Eye (tissue), 1 donor: ENCODE results near the gene MTF1.
"Not testable (repeated sequence)": the region's sequence is repeated elsewhere in the genome, so short reads cannot be mapped to it uniquely, and the experiment has no call there.

ENCODE experiments used
- DNase-seq: peaks from one replicate; pipeline ENCODE4 v3.0.0-alpha.2; 2015

Gene MTF1

DNA sequence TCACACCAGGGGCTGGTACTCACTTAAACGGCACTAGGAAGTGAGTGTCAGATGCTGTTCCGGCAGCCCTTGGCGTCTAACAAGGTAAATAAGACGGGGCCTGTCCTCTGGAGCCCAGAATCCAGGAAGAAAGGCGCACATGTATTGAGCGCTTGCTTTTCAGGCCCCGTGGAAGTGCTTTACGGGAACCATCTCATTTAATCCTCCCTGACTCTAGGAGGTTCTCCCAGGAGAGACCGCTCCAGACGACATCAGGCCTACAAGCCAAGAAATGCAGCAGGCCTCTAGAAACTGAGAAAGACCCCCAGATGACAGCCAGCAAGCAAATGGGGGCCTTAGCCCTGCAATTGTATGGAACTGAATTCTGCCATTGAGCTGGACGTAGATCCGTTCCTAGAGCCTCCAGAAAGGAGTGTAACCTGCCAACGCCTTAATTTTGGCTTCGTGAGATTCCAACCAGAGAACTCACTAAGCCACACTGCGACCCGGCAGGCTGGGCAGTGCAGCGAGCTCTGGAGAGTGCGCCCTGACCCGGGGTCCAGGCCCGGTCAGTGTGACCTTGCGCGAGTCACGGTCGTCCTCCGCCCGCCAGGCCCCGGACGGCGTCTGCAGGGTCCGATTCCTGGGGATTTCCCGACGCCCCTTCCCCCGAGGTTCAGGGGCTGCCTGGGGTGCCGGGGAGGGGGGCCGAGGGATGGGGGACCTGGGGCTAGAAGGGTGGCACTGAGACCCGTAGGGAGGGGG lies 66.3 kb downstream of the MTF1 start:
- peak; percentile 5 for DNase-seq

GRCh38 chr1:37782491-37782890 lies 76.9 kb downstream of the MTF1 start:
- no peak for DNase-seq

DNA sequence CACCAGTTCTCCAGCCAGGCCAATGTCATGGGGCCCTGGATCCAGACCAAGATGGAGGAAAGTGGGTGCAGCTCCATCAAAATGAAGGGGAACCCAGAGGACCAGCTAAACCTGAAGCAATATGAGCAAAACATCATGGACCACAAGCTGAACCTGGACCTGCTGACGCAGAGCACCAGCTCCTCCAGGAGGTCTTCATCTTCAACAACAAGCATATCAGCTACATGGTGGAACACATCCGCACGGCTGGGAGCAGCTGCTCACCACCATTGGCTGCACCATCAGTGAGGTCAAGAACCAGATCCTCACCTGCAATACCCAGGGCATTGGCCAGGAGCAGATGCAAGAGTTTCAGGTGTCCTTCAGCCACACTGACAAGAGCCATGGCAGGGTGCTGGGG lies 80.7 kb downstream of the MTF1 start:
- no peak for DNase-seq

- DNase-seq = no peak
Observed at GRCh38 chr1:37776946-37777516, 82.4 kb downstream of the MTF1 start.

GRCh38 chr1:37771440-37771839 lies 88.0 kb downstream of the MTF1 start:
- not testable (repeated sequence) for DNase-seq

DNA sequence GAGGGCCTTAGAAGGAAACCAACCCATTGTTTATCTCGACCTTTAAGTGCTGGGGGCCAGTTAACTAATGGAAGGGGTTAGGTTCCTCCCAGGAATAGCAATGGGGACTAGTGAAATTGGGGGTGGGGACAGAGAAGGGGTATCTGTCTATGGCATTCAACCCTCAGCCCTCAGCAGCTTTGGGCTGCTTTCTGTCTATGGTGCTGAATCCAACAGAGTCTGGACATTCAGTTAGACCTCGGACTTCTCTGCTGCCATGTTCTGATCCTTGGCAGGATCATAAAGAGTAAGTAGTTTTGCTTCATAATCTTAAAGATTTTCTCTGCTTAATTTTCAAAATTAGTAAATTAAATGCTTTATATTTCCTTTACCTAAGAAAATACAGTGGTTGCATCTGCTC lies 91.9 kb downstream of the MTF1 start:
- no peak for DNase-seq

DNA sequence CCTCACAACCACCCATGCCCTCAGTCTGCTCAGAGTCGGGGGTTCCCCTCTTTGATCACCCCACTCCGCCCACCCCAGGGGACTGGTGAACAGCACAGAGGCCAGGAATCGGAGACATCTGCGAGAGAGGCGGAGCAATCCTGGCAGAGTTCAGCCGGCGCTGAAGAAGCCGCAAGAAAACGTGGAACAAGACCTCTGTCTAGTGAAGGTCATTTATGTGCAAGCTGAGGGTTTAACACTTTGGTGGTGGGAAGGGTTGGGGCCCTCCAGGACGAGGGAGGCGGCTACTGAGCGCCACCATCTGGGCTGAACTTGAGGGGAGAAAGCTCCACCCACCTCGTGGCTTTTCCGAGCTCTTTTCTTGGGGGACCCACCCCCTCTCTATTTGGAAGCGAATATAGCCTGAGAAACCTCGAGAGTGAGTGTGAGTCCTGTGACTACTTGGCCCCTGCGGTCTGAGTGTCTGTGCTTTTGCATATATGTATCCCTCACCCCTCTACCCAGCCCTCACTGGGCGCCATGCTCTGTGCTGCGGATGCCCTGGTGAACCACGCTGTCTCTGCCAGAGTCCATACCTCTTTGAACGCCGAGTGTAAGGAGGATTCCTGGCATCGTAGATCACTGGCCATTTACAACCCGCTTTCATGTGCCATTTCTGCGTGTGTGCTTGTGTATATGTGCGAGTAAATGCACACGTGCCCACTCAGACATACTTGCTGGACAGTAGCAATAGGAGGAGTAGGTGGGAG lies 93.3 kb downstream of the MTF1 start:
- peak; percentile 30 for DNase-seq

DNA sequence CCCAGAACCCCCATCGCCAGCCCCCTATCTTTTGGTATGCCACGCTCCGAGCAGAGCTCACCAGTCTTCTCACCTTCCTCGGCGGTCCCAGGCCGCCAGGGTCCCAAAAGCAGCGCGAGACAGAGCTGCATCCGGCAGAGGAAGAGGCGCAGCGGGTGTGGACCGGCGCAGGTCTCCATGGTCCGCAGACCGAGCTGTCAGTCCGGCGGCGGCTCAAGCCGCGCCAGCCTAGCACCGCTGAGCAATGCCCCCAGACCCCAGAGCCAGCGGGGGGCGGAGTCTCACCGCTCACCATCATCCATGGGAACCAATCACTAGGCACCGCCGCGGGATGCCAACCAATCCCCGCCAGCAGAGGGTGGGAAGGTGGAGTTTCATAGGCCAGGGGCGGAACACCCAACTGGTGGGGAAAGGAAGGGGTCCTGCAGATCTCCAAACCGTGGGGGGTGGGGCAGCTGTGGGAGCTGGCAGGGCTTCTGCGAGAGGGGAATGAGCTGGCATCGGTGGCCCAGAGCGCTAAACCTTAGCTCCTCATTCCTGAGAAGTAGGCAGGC lies 94.4 kb downstream of the MTF1 start, which contains the start of gene EPHA10:
TSS of gene EPHA10 (minus strand) at position 233 of the 554 bp plus-strand sequence. CDS start at position 179, 54 bp downstream.
- DNase-seq = peak; percentile 87

DNA sequence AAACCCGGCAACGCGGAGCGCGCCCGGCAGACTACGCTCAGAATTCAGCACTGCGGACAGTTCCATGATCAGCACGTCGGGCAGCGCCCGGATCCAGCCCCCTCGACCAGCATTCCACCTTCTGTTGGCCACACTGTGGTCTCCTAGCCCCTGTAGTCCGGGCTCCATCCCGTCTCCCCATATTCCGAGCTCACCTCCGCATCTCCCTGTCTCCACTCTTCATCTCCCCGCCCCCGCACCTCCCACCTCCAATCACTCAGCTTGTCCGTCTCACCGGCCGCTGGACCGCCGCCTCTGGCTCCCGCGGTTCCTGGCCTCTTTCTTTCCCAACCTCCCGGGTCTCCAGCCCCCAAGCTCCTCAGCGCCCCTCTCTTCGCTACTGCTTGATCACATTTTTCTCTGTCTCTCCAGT lies 95.0 kb downstream of the MTF1 start:
- DNase-seq = peak; percentile 89

- DNase-seq = peak; percentile 6
Observed at GRCh38 chr1:37763791-37764413, 95.5 kb downstream of the MTF1 start.

GRCh38 chr1:37762516-37762915 lies 96.9 kb downstream of the MTF1 start:
- DNase-seq = no peak

- no peak for DNase-seq
Observed at GRCh38 chr1:37761416-37762095, 97.8 kb downstream of the MTF1 start.
